Heart left ventricle (tissue), 13 donors: ENCODE results near the gene ALPL.

ENCODE experiments used
- CTCF ChIP-seq, 12 donors: fragments of 200-600 bp; sonication (generic) in 4 of 12; IDR thresholded peaks; one replicate each; pipeline versions ENCODE4 v1.5.0 to v1.8.0; 2018 to 2022; ENCODE audit warnings: antibody characterized with exemption in 12 of 12, mild to moderate bottlenecking in 5 of 12
- POLR2A ChIP-seq, 2 donors: fragments of 450-650 bp; IDR thresholded peaks; one replicate each; pipeline ENCODE4 v1.6.1; 2017; ENCODE audit warnings: antibody characterized with exemption in 2 of 2, mild to moderate bottlenecking in 2 of 2, moderate library complexity in 2 of 2
- donor health status: ischemic (EF 13 %, LVEDD 7.1; RV severe dilation, severe dysfunction).
- donor health status: DM: no; HTN: yes; CAD: no.
- donor health status: DM: no; HTN: no; CAD: no.
- donor health status: ischemic (EF 25% LVEDD 6.9; RV normal size, moderate dysfunction).
- donor health status: ischemic (EF 25% LVEDD 5.7; RV mildly dilated, moderate dysfunction).
- donor health status: ischemic (EF 35%, LVEDD 5.7; RV mildly dilated, moderate dysfunction).
- donor health status: nonischemic (EF 11% LVEDD 7.7; RV severe dilation, severe dysfunction).
- donor health status: DM: yes; HTN: yes; CAD: no.
- donor health status: PGD.
- donor health status: ischemic (EF 29% LVEDD 5.4; RV normal size, mild dysfunction).
- donor health status: nonischemic (EF 23%, LVEDD 6.1; RV moderate dilation, normal function).

- TF ChIP-seq CTCF (IDR thresholded peaks at IDR 0.05) (peak; percentile 50 to 71 (median 64)), POLR2A (IDR thresholded peaks at IDR 0.05) (no peak)
These were observed 86.0 kb downstream of the ALPL start for GRCh38 chr1:21594935-21595897.
